Liver (tissue), 9 donors: Measurements from ENCODE around the gene ARHGEF4. TPM values are rescaled to one million over a fixed set of nuclear protein-coding genes. Genes with fewer than 3 reads are reported as not detected.
A peak's percentile ranks its signal among the peaks of the same experiment; 100 is the strongest.

Experiments
- DNase-seq: peaks from one replicate; pipeline ENCODE4 v3.0.0-alpha.2; 2017; ENCODE audit warnings: low spot score
- H3K27ac ChIP-seq, 2 donors: one replicate each; pipeline ENCODE4 v1.7.0; 2013; ENCODE audit warnings: inconsistent platforms in 2 of 2, low read length in 2 of 2, control low read depth in 1 of 2, low read depth in 1 of 2, mild to moderate bottlenecking in 1 of 2
- H3K27me3 ChIP-seq, 4 donors: one replicate each; pipeline versions ENCODE4 v1.6.1 to v1.7.0; 2013; ENCODE audit warnings: low read length in 3 of 4, inconsistent platforms in 1 of 4, mild to moderate bottlenecking in 1 of 4, moderate library complexity in 1 of 4; ENCODE audit not compliant: control insufficient read depth in 4 of 4, insufficient read depth in 4 of 4
- H3K36me3 ChIP-seq, 4 donors: one replicate each; pipeline versions ENCODE4 v1.6.1 to v1.7.0; 2013; ENCODE audit warnings: low read length in 3 of 4, mild to moderate bottlenecking in 3 of 4, low read depth in 1 of 4, moderate library complexity in 1 of 4; ENCODE audit not compliant: control insufficient read depth in 4 of 4, insufficient read depth in 3 of 4
- H3K4me1 ChIP-seq, 4 donors: one replicate each; pipeline versions ENCODE4 v1.6.1 to v1.7.0; 2013; ENCODE audit warnings: low read length in 3 of 4, mild to moderate bottlenecking in 3 of 4, moderate library complexity in 1 of 4; ENCODE audit not compliant: control insufficient read depth in 4 of 4, insufficient read depth in 4 of 4
- H3K4me3 ChIP-seq, 3 donors: one replicate each; pipeline versions ENCODE4 v1.6.1 to v1.7.0; 2013; ENCODE audit warnings: low read length in 3 of 3, control low read depth in 1 of 3, low read depth in 1 of 3, mild to moderate bottlenecking in 1 of 3
- H3K9ac ChIP-seq, 2 donors: one replicate each; pipeline ENCODE4 v1.7.0; 2013; ENCODE audit warnings: low read length in 2 of 2, mild to moderate bottlenecking in 2 of 2, moderate library complexity in 2 of 2, control low read depth in 1 of 2, low read depth in 1 of 2
- H3K9me3 ChIP-seq, 4 donors: one replicate each; pipeline versions ENCODE4 v1.6.1 to v1.7.0; 2013; ENCODE audit warnings: low read length in 3 of 4; ENCODE audit not compliant: control insufficient read depth in 4 of 4
- EGR1 ChIP-seq, 2 donors: IDR thresholded peaks; 2 replicates each; pipeline ENCODE4 v1.6.1; 2016 to 2018; ENCODE audit warnings: antibody characterized with exemption in 2 of 2, low read depth in 2 of 2
- FOXA1 ChIP-seq: IDR thresholded peaks from 2 replicates; pipeline ENCODE4 v1.6.1; 2016; ENCODE audit warnings: antibody characterized with exemption
- FOXA2 ChIP-seq: IDR thresholded peaks from 2 replicates; pipeline ENCODE4 v1.6.1; 2016; ENCODE audit warnings: antibody characterized with exemption
- GABPA ChIP-seq, 2 donors: IDR thresholded peaks in 1 of 2; conservative IDR thresholded peaks in 1 of 2; 2 replicates each; pipeline ENCODE4 v1.6.1; 2016; ENCODE audit warnings: antibody characterized with exemption in 2 of 2, mild to moderate bottlenecking in 1 of 2, moderate library complexity in 1 of 2
- HNF4A ChIP-seq, 2 donors: conservative IDR thresholded peaks; 2 replicates each; pipeline ENCODE4 v1.6.1; 2016; ENCODE audit warnings: antibody characterized with exemption in 2 of 2, mild to moderate bottlenecking in 2 of 2
- HNF4G ChIP-seq: IDR thresholded peaks from 2 replicates; pipeline ENCODE4 v1.6.1; 2016; ENCODE audit warnings: antibody characterized with exemption
- JUND ChIP-seq, 2 donors: IDR thresholded peaks; 2 replicates each; pipeline ENCODE4 v1.6.1; 2016; ENCODE audit warnings: antibody characterized with exemption in 2 of 2
- NR2F2 ChIP-seq: IDR thresholded peaks from 2 replicates; pipeline ENCODE4 v1.6.1; 2016; ENCODE audit warnings: antibody characterized with exemption
- RAD21 ChIP-seq, 2 donors: IDR thresholded peaks; 2 replicates each; pipeline ENCODE4 v1.6.1; 2016; ENCODE audit warnings: antibody characterized with exemption in 2 of 2, mild to moderate bottlenecking in 2 of 2
- RXRA ChIP-seq, 2 donors: IDR thresholded peaks; 2 replicates each; pipeline ENCODE4 v1.6.1; 2017 to 2018; ENCODE audit warnings: antibody characterized with exemption in 2 of 2, mild to moderate bottlenecking in 1 of 2
- SP1 ChIP-seq: IDR thresholded peaks from 2 replicates; pipeline ENCODE4 v1.6.1; 2018; ENCODE audit warnings: antibody characterized with exemption, mild to moderate bottlenecking
- TAF1 ChIP-seq: conservative IDR thresholded peaks from 2 replicates; pipeline ENCODE4 v1.6.1; 2016; ENCODE audit warnings: antibody characterized with exemption, mild to moderate bottlenecking
- YY1 ChIP-seq: IDR thresholded peaks from 2 replicates; pipeline ENCODE4 v1.6.1; 2016; ENCODE audit warnings: antibody characterized with exemption, mild to moderate bottlenecking
- WGBS: extraction: QIAGEN DNeasy Blood & Tissue Kit; methylation state at CpG from one replicate; pipeline ENCODE4 v1.1.7; 2013; 5-methylcytosine and 5-hydroxymethylcytosine counted together
- polyA plus RNA-seq, 2 donors: library from polyadenylated mRNA; stranded (reverse) in 1 of 2; unstranded in 1 of 2; fragments of 200-250 nt in 1 of 2; fragments of >200 nt in 1 of 2; fragmentation: Nextera tagmentation in 1 of 2; extraction: Ambion mirVana in 1 of 2; gene quantifications; one replicate each; pipeline versions ENCODE4 v1.2.1 to v1.2.3, GENCODE V29; 2013 to 2015
- total RNA-seq, 2 donors: library from RNA; depleted of rRNA; stranded (reverse); fragments of >200 nt; gene quantifications; one replicate each; pipeline ENCODE4 v1.2.3, GENCODE V29; 2014
- TF ChIP-seq, protein P1 (sequence below): fragments of 150-350 bp; IDR thresholded peaks from 2 replicates; pipeline ENCODE4 v1.5.1; 2017; ENCODE audit warnings: improper control_type of control experiment, low read depth, low read length; ENCODE audit not compliant: missing input control
- TF ChIP-seq, protein P2 (sequence below): IDR thresholded peaks from 2 replicates; pipeline ENCODE4 v1.6.1; 2016; ENCODE audit warnings: antibody characterized with exemption
- TF ChIP-seq, protein P3 (sequence below): IDR thresholded peaks from 2 replicates; pipeline ENCODE4 v1.6.1; 2016; ENCODE audit warnings: antibody characterized with exemption
- TF ChIP-seq, protein P4 (sequence below): IDR thresholded peaks from 2 replicates; pipeline ENCODE4 v1.6.1; 2016; ENCODE audit warnings: antibody characterized with exemption, mild to moderate bottlenecking
- TF ChIP-seq, protein P5 (sequence below): IDR thresholded peaks from 2 replicates; pipeline ENCODE4 v1.6.1; 2016; ENCODE audit warnings: antibody characterized with exemption
- donor health status: healthy.
- donor health status: healthy.
- donor health status: healthy.
- donor health status: healthy.
- donor health status: healthy.

The ARHGEF4 gene
- total and polyA plus RNA-seq, 4 donors: 0.08 TPM; not detected in 2

DNA sequence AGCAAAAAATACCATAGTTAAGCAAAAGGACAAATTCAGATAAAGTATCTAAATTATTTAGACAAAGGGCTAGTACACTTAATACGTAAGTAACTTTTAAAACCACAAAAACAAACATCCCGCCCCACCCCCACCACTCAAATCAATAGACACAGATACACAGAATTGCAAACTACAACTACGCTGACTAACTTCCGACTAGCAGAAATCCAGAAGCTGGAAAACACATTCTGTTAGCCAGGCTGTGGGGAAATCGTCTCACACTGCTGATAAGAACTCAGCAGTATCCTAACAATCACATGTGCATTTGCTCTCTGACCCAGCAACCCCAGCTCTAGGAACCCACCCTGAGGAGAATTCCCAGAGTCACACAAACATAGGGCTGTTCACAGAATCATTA, 240.0 kb downstream of the ARHGEF4 start:
- peaks cover 9 to 23% (median 20%) of the 10 kb centered on the region in 4 donors for H3K36me3 ChIP-seq
- no peak overlapping the region for H3K4me3 ChIP-seq
- DNase-seq: no peak
- H3K27ac ChIP-seq: peak overlapping the region; percentile 64 to 74
- H3K9me3 ChIP-seq: no peaks in the 10 kb centered on the region
- WGBS: 25% methylated on average over 5 of the region's 5 CpGs
- H3K27me3 ChIP-seq: no peaks in the 10 kb centered on the region
- TF ChIP-seq, protein P1, sequence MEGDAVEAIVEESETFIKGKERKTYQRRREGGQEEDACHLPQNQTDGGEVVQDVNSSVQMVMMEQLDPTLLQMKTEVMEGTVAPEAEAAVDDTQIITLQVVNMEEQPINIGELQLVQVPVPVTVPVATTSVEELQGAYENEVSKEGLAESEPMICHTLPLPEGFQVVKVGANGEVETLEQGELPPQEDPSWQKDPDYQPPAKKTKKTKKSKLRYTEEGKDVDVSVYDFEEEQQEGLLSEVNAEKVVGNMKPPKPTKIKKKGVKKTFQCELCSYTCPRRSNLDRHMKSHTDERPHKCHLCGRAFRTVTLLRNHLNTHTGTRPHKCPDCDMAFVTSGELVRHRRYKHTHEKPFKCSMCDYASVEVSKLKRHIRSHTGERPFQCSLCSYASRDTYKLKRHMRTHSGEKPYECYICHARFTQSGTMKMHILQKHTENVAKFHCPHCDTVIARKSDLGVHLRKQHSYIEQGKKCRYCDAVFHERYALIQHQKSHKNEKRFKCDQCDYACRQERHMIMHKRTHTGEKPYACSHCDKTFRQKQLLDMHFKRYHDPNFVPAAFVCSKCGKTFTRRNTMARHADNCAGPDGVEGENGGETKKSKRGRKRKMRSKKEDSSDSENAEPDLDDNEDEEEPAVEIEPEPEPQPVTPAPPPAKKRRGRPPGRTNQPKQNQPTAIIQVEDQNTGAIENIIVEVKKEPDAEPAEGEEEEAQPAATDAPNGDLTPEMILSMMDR: no peak
- TF ChIP-seq, protein P2, sequence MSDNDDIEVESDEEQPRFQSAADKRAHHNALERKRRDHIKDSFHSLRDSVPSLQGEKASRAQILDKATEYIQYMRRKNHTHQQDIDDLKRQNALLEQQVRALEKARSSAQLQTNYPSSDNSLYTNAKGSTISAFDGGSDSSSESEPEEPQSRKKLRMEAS: peak; percentile 32
- TF ChIP-seq SP1 (peak; percentile 72), TAF1 (peak; percentile 48), HNF4G (no peak), FOXA1 (peak; percentile 58), YY1 (peak; percentile 60), HNF4A (conservative IDR thresholded peaks at IDR 0.05) (peak; percentile 37 to 69), RXRA (IDR thresholded peaks at IDR 0.05) (peak in 1 of 2 donors; percentile 80), NR2F2 (peak; percentile 19), GABPA (IDR thresholded peaks at IDR 0.05 in 1 of 2, conservative IDR thresholded peaks at IDR 0.05 in 1 of 2) (peak in 1 of 2 donors; percentile 66), JUND (IDR thresholded peaks at IDR 0.05) (peak in 1 of 2 donors; percentile 63), RAD21 (IDR thresholded peaks at IDR 0.05) (peak; percentile 39 to 52), FOXA2 (peak; percentile 61), EGR1 (IDR thresholded peaks at IDR 0.05; ENCODE audit: low read depth in 2 of 2) (peak; percentile 26 to 28)
- TF ChIP-seq, protein P3, sequence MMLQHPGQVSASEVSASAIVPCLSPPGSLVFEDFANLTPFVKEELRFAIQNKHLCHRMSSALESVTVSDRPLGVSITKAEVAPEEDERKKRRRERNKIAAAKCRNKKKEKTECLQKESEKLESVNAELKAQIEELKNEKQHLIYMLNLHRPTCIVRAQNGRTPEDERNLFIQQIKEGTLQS: peak; percentile 21
- TF ChIP-seq, protein P4, sequence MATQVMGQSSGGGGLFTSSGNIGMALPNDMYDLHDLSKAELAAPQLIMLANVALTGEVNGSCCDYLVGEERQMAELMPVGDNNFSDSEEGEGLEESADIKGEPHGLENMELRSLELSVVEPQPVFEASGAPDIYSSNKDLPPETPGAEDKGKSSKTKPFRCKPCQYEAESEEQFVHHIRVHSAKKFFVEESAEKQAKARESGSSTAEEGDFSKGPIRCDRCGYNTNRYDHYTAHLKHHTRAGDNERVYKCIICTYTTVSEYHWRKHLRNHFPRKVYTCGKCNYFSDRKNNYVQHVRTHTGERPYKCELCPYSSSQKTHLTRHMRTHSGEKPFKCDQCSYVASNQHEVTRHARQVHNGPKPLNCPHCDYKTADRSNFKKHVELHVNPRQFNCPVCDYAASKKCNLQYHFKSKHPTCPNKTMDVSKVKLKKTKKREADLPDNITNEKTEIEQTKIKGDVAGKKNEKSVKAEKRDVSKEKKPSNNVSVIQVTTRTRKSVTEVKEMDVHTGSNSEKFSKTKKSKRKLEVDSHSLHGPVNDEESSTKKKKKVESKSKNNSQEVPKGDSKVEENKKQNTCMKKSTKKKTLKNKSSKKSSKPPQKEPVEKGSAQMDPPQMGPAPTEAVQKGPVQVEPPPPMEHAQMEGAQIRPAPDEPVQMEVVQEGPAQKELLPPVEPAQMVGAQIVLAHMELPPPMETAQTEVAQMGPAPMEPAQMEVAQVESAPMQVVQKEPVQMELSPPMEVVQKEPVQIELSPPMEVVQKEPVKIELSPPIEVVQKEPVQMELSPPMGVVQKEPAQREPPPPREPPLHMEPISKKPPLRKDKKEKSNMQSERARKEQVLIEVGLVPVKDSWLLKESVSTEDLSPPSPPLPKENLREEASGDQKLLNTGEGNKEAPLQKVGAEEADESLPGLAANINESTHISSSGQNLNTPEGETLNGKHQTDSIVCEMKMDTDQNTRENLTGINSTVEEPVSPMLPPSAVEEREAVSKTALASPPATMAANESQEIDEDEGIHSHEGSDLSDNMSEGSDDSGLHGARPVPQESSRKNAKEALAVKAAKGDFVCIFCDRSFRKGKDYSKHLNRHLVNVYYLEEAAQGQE: peak; percentile 29
- TF ChIP-seq, protein P5, sequence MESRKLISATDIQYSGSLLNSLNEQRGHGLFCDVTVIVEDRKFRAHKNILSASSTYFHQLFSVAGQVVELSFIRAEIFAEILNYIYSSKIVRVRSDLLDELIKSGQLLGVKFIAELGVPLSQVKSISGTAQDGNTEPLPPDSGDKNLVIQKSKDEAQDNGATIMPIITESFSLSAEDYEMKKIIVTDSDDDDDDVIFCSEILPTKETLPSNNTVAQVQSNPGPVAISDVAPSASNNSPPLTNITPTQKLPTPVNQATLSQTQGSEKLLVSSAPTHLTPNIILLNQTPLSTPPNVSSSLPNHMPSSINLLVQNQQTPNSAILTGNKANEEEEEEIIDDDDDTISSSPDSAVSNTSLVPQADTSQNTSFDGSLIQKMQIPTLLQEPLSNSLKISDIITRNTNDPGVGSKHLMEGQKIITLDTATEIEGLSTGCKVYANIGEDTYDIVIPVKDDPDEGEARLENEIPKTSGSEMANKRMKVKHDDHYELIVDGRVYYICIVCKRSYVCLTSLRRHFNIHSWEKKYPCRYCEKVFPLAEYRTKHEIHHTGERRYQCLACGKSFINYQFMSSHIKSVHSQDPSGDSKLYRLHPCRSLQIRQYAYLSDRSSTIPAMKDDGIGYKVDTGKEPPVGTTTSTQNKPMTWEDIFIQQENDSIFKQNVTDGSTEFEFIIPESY: peak; percentile 67
- peaks cover 10 to 35% (median 28%) of the 10 kb centered on the region in 4 donors for H3K4me1 ChIP-seq
- H3K9ac ChIP-seq: peak overlapping the region in 1 of 2 donors; percentile 33
